ENCODE measurements around the gene DEFB119.

GRCh38 chr20:31403886-31404285 lies 13.5 kb upstream of the DEFB119 start:
- TF ChIP-seq CTCF (IDR thresholded peaks at IDR 0.05) = no peak
- no peak for TF ChIP-seq POLR2AphosphoS5 (IDR thresholded peaks at IDR 0.05)
